Coronary artery (tissue), 2 donors: ENCODE measurements around the gene TRIP13.
A peak's percentile ranks its signal among the peaks of the same experiment; 100 is the strongest.
"Not testable (repeated sequence)": the region's sequence is repeated elsewhere in the genome, so short reads cannot be mapped to it uniquely, and the experiment has no call there.

Source experiments
- DNase-seq: peaks from one replicate; pipeline ENCODE4 v3.0.0-alpha.2; 2017; ENCODE audit warnings: low spot score
- H3K27ac ChIP-seq, 2 donors: fragments of 200-600 bp; sonication (generic); one replicate each; pipeline ENCODE4 v1.5.1; 2016 to 2019
- H3K4me3 ChIP-seq: fragments of 200-600 bp; sonication (generic); 2 replicates; pipeline ENCODE4 v1.5.1; 2016; ENCODE audit warnings: mild to moderate bottlenecking, moderate library complexity
- TF ChIP-seq, protein P1 (sequence below): fragments of 200-600 bp; sonication (generic); IDR thresholded peaks from one replicate; pipeline ENCODE4 v1.5.1; 2019; ENCODE audit warnings: antibody characterized with exemption

The TRIP13 gene

DNA sequence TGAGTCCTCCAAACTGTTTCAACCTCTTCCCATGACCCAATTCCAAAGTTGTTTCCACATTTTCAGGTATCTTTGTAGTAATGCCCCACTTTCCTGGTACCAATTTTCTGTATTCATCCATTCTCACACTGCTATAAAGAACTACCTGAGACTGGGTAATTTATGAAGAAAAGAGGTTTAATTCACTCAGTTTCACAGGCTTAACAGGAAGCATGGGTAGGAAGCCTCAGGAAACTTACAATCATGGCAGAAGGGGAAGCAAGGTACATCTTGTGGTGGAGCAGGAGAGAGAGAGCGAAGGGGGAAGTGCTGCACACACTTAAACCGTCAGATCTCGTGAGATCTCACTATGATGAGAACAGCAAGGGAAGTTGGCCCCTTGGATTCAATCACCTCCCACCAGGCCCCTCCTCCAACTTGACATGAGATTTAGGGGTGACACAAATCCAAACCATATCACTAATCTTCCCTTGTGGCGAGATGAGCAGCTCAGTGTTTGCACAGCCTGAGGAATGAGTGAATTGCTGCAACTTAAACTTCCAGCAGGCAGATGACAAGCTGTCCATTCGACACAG is 42.9 kb downstream of the TRIP13 start:
- TF ChIP-seq, protein P1, sequence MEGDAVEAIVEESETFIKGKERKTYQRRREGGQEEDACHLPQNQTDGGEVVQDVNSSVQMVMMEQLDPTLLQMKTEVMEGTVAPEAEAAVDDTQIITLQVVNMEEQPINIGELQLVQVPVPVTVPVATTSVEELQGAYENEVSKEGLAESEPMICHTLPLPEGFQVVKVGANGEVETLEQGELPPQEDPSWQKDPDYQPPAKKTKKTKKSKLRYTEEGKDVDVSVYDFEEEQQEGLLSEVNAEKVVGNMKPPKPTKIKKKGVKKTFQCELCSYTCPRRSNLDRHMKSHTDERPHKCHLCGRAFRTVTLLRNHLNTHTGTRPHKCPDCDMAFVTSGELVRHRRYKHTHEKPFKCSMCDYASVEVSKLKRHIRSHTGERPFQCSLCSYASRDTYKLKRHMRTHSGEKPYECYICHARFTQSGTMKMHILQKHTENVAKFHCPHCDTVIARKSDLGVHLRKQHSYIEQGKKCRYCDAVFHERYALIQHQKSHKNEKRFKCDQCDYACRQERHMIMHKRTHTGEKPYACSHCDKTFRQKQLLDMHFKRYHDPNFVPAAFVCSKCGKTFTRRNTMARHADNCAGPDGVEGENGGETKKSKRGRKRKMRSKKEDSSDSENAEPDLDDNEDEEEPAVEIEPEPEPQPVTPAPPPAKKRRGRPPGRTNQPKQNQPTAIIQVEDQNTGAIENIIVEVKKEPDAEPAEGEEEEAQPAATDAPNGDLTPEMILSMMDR, result no peak
- Histone ChIP-seq H3K27ac (no peak overlapping the region), H3K4me3 (no peak overlapping the region)
- DNase-seq, result no peak

GRCh38 chr5:936149-937144 is 43.8 kb downstream of the TRIP13 start:
- H3K4me3 ChIP-seq, result no peak overlapping the region
- peak; percentile 63 for DNase-seq
- TF ChIP-seq, protein P1, result no peak
- H3K27ac ChIP-seq, result no peak overlapping the region

DNA sequence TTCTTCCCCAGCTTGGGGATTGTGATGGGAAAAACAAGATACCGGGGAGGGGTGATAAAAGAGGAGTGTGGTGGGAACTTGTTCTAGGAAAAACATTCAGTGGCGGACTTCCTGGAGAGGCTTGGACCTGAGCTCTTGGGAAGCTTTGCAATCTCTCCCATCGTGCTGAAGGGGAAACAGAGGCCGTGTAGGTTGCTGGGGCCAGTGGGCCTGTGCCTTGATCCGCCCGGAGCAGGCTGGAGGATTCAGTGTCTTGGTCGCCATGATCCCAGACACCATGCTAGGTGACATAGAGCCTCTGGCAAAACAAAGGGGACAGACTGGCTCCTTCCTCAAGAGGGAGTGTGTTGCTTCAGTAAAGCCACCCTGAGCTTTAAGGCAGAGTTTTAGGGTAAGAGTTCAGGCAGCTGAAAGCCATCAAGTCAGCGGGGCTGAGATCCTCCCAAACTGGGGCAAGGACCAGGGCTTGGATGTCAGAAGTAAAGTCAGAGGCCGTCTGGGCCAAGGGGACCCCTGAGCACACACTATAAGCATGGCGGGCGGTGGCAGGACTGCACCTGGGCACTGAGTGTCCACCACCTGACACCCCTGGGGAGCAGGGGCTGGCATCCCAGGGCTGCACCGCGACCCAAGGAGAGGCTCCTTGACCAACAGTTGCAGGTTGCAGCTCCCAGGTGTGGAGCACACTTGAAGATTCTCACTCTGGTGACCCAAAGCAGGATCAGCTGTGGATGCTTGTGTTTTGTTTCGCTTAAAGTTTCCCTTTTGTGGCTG is 44.7 kb downstream of the TRIP13 start:
- no peak overlapping the region for H3K4me3 ChIP-seq
- TF ChIP-seq, protein P1, result no peak
- DNase-seq, result no peak
- H3K27ac ChIP-seq, result no peak overlapping the region

GRCh38 chr5:939368-939767 is 46.7 kb downstream of the TRIP13 start:
- DNase-seq, result no peak
- TF ChIP-seq, protein P1, result no peak
- Histone ChIP-seq H3K4me3 (no peak overlapping the region), H3K27ac (no peak overlapping the region)

- not testable (repeated sequence) for DNase-seq, H3K27ac ChIP-seq, H3K4me3 ChIP-seq
Observed at GRCh38 chr5:940741-941140, 48.1 kb downstream of the TRIP13 start.

- TF ChIP-seq, protein P1, result no peak
- Histone ChIP-seq H3K27ac (no peak overlapping the region), H3K4me3 (no peak overlapping the region)
- DNase-seq, result no peak
Observed at GRCh38 chr5:943201-943917, 50.7 kb downstream of the TRIP13 start.
